HG03045 (cell line): Measurements from ENCODE around the gene SEC24A.
"Not testable (repeated sequence)": the region's sequence is repeated elsewhere in the genome, so short reads cannot be mapped to it uniquely, and the experiment has no call there.

ENCODE experiments used
- ATAC-seq: cut with Tn5 transposase; IDR thresholded peaks from one replicate; pipeline ENCODE4 v1.9.1; 2021; ENCODE audit warnings: mild to moderate bottlenecking, moderate library complexity; ENCODE audit not compliant: unreplicated experiment

The SEC24A gene

GRCh38 chr5:134649163-134649835 is 714 bp downstream of the SEC24A start:
- ATAC-seq: peak; percentile 23

GRCh38 chr5:134650660-134651059 is 2.1 kb downstream of the SEC24A start:
- ATAC-seq: not testable (repeated sequence)

DNA sequence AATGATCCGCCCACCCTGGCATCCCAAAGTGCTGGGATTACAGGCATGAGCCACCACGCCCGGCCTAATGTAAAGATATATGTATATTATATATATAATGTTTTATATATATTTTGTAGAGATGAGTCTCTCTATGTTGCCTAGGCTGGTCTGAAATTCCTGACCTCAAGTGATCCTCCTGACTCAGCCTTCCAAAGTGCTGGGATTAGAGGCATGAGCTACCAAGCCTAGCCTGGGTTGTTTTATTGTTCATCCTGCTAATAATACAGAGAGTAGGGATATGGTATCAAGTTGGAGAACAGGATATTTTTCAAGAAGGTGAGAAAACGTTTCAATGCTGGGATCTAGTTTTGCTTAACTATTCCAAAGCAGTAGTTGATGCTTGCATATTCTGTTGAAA is 2.9 kb downstream of the SEC24A start:
- no peak for ATAC-seq

DNA sequence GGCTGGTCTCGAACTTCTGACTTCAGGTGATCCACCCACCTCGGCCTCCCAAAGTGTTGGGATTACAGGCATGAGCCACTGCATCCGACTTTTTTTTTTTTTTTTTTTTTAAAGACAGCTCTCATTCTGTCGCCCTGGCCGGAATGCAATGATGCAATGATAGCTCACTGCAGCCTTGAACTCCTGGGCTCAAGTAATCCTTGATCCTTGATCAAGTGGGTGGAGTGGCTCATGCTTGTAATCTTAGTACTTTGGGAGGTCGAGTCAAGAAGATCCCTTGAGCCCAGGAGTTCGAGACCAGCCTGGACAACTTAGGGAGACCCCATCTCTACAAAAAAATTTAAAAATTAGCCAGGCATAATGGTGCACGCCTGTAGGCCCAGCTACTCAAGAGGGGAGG is 8.1 kb downstream of the SEC24A start:
- ATAC-seq: no peak

- no peak for ATAC-seq
These were observed 10.9 kb downstream of the SEC24A start for GRCh38 chr5:134659456-134659855.

GRCh38 chr5:134659922-134660321 is 11.3 kb downstream of the SEC24A start:
- ATAC-seq: no peak

GRCh38 chr5:134662971-134663370 is 14.4 kb downstream of the SEC24A start:
- no peak for ATAC-seq

DNA sequence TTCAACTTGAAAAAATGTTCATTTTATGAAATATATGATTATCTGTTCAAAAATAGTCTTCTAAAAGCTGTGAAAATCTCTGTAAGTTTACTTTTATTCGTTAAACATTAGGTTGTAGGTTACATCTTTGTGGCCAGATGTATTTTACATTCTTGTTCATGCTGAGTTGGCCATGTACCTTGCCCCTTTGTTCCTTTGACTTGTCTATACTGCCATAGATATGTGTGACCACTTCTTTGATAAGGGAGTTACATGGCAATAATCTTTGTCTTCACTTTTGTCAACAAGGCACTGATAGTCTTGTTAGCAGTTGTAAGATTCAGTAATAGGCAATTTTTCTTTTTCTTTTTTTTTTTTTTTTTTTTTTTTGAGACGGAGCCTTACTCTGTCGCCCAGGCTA is 15.9 kb downstream of the SEC24A start:
- ATAC-seq: no peak

DNA sequence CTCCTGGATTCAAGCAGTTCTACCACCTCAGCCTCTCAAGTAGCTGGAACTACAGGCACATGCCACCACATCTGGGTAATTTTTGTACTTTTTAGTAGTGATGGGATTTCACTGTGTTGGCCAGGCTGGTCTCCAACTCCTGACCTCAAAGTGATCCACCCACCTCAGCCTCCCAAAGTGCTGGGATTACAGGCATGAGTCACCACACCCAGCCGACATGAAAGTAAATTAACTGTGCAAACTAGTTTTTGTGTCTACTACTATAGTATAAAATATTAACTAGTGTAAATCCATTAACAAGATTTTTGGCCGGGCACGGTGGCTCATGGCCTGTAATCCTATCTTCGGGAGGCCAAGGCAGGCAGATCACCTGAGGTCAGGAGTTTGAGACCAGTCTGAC is 25.0 kb downstream of the SEC24A start:
- ATAC-seq: not testable (repeated sequence)

DNA sequence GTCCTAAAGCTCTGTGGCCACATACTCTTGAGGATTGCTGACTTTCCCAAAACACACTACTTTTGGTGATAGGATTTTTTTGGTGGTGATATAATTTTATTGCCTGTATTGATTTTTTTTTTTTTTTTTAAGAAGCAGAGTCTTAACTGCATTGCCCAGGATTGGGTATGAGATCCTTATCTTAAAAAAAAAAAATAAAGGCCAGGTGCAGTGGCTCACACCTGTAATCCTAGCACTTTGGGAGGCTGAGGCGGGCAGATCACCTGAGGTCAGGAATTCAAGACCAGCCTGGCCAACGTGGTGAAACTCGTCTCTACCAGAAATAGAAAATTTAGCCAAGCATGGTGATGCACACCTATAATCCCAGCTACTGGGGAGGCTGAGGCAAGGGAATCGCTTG is 28.8 kb downstream of the SEC24A start:
- ATAC-seq: not testable (repeated sequence)

DNA sequence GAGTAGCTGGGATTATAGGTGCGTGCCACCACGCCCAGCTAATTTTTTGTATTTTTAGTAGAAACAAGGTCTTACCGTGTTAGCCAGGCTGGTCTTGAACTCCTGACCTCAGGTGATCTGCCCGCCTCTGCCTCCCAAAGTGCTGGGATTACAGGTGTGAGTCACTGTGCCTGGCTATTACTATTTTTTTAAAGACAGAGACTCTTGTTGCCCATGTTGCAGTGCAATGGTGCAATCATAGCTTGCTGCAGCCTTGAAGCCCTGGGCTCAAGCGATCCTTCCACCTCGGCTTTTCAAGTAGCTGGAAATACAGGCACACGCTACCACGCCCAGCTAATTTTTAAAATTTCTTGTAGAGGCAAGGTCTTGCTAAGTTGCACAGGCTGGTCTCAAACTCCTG is 41.6 kb downstream of the SEC24A start:
- not testable (repeated sequence) for ATAC-seq

DNA sequence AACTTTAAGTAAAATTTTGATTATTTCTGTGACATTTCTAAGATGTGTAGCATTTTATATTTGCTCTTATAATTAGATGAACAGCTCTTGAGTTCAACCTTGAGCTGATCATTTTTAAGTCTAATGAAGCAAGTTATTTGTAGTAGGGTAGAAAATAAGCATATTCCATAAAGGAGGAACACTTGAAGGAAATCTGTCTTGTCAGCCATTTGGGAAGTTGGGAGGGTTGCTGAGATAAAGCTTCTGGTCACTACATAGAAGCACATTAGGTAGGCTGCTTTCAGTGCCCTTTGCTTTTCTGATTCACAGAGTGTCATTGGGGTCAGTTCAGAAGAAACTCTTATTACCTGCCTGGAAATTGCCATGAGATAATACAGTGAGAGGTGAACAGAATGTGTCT is 44.1 kb downstream of the SEC24A start:
- ATAC-seq: no peak

DNA sequence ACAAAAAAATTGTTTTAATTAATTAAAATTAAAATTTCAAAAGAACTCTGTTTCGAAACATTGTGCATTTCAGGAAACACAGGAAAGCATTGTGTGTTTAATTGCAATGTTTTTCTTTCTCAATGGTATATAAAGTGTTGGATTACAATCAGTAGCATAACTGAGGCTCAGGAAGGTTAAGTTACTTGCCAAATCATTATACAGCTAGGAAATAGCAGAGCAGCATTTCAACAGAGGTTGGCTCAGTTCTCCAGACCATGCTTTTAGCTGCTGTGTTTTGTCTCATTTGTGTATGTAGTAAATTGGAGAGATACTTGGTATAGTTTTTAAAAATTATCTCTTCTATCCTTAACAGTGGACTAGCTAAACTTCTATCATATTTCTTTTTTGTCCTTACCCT is 59.7 kb downstream of the SEC24A start:
- ATAC-seq: no peak

- no peak for ATAC-seq
These were observed 65.5 kb downstream of the SEC24A start for GRCh38 chr5:134714120-134714519.

DNA sequence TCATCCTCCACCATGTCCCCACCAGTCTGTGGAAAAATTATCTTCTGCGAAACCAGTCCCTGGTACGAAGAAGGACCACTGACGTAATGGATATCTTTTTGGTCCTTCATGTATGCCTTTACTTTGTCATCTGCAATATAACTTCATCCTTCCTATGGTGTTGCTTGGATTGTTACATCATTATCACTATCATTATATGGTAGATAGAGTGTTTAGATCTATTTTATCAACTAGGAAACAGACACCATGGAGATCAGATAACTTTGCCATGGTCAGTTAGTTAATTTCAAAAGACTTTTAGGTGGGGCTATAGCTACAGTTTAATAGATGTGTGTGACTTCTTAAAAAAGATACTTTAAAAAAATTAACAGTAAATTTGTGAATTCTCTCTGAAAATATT is 66.0 kb downstream of the SEC24A start:
- ATAC-seq: no peak

DNA sequence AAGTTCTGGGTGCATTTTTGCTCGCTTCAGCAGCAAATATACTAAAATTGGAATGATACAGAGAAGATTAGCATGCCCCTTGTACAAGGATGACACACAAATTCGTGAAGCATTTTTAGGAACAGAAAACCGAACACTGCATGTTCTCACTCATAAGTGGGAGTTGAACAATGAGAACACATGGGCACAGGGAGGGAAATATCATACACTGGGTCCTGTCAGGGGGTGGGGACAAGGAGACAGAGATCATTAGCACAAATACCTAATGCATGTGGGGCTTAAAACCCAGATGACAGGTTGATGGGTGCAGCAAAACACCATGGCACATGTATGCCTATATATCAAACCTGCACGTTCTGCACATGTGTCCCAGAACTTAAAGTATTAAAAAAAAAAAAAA is 66.9 kb downstream of the SEC24A start:
- not testable (repeated sequence) for ATAC-seq

DNA sequence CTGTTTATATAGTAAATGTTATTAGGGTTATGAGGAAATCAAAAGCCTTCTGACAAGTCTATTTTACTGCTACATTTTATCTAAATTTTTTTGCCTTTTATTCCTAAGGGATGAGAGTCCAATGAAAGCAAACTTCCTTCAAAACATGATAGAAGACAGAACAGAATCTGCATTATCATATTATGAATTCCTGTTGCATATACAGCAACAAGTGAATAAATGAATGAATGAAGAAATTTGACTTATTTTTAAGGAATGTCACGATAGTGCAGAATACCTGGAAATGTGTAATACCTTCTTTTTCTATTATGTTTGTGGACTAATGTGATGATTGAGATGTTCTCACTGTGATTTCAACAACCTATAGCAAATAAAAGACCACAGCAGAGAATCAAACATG is 76.3 kb downstream of the SEC24A start:
- no peak for ATAC-seq

DNA sequence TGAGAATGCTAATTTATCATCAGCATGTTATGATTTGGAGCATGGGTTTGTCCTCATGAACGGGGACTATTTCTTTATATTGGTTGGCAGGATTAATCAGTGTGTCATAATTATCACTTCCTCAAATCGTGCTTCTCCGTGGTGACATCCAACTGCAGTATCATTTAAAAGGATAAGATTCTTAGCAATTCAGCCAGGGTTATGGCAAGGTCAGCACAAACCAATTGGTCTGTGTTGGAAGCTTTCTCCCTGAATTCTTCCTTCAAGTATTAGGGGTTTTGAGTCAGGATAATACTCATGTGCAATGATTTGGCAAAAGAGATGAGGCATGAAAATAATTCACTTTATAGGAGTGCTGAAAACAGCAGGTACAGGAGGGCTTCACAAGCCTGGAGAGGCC is 84.2 kb downstream of the SEC24A start:
- no peak for ATAC-seq

GRCh38 chr5:134735243-134735642 is 86.7 kb downstream of the SEC24A start:
- no peak for ATAC-seq

DNA sequence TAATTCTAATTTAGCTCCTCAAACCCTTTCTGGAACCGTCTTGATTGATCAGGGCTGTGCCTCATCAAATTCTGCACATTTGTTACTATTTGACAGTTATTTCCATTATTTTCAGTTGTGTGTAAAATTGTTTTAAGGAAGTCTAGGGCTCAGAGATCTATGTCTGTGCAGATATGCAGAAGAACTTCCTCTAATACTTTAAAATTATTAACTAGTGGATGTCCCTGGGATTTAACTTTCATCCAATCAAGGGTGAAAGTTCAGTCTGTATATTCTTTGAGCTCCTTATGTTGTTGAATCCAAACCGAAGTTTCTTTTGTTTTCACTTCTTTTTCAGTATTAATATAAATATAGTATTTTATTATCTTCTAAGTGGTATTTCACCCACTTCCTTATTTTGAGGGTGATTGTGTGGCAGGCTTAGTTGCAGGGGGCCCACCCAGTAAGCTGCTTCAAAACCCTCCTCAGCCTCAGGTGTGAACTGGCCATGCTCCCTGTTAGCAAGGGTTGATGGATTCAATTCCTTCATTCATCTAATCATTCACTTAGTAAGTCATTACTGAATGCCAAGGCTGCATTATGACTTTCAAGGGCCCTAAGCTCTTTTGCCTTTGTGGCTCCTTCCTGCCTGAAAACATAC is 87.7 kb downstream of the SEC24A start:
- no peak for ATAC-seq

- peak; percentile 96 for ATAC-seq
These were observed 89.8 kb downstream of the SEC24A start, which contains the start of gene CAMLG for GRCh38 chr5:134738133-134738962. CAMLG (plus strand) TSS chr5:134738548; CDS start chr5:134738621, 73 bp downstream.
